Fibroblast of lung (primary cell): ENCODE data around the gene SPTAN1. TPM values are rescaled to one million over a fixed set of nuclear protein-coding genes. Genes with fewer than 3 reads are reported as not detected.

Source experiments
- DNase-seq, 2 donors: peaks; one replicate each; pipeline versions ENCODE4 v3.0.0 to v3.0.0-alpha.2; 2010; ENCODE audit warnings: low read depth in 2 of 2
- H2AFZ ChIP-seq: 2 replicates; pipeline ENCODE4 v1.5.1; 2012; ENCODE audit warnings: low read length, control low read depth, inconsistent platforms
- H3K27ac ChIP-seq: 2 replicates; pipeline ENCODE4 v1.5.1; 2011; ENCODE audit warnings: low read length, control low read depth; ENCODE audit not compliant: insufficient read depth
- H3K27me3 ChIP-seq: 2 replicates; pipeline ENCODE4 v1.5.1; 2011; ENCODE audit warnings: mild to moderate bottlenecking, low read length; ENCODE audit not compliant: control insufficient read depth, insufficient read depth
- H3K36me3 ChIP-seq: 2 replicates; pipeline ENCODE4 v1.5.1; 2011; ENCODE audit warnings: low read length; ENCODE audit not compliant: control insufficient read depth, insufficient read depth
- H3K4me1 ChIP-seq: 2 replicates; pipeline ENCODE4 v1.5.1; 2011; ENCODE audit warnings: low read length; ENCODE audit not compliant: control insufficient read depth, insufficient read depth; ENCODE audit errors: extremely low read depth
- H3K4me2 ChIP-seq: 2 replicates; pipeline ENCODE4 v1.5.1; 2011; ENCODE audit warnings: low read length, control low read depth; ENCODE audit not compliant: insufficient read depth; ENCODE audit errors: extremely low read depth
- H3K4me3 ChIP-seq, 4 experiments: fragments of 200-600 bp in 1 of 4; sonication (generic) in 1 of 4; replicated peaks in 1 of 4; 2 replicates each; pipeline ENCODE4 v1.5.1; 2011 to 2016; ENCODE audit warnings: low read length in 4 of 4, low read depth in 3 of 4, mild to moderate bottlenecking in 3 of 4, control low read depth in 2 of 4, inconsistent platforms in 1 of 4, mixed read lengths in 1 of 4; ENCODE audit not compliant: insufficient read depth in 1 of 4; ENCODE audit errors: control extremely low read depth in 1 of 4
- H3K79me2 ChIP-seq: 2 replicates; pipeline ENCODE4 v1.5.1; 2012; ENCODE audit warnings: mild to moderate bottlenecking, low read length, inconsistent platforms; ENCODE audit not compliant: control insufficient read depth, insufficient read depth
- H3K9ac ChIP-seq: 2 replicates; pipeline ENCODE4 v1.5.1; 2011; ENCODE audit warnings: mild to moderate bottlenecking, low read length, control low read depth; ENCODE audit not compliant: insufficient read depth
- H3K9me3 ChIP-seq: 2 replicates; pipeline ENCODE4 v1.5.1; 2012; ENCODE audit warnings: low read depth, low read length; ENCODE audit not compliant: control insufficient read depth, insufficient read depth
- H4K20me1 ChIP-seq: 2 replicates; pipeline ENCODE4 v1.5.1; 2011; ENCODE audit warnings: low read length; ENCODE audit not compliant: control insufficient read depth, insufficient read depth; ENCODE audit errors: extremely low read depth
- EZH2 ChIP-seq: IDR thresholded peaks from 2 replicates; pipeline ENCODE4 v1.5.1; 2012; ENCODE audit warnings: low read length, control low read depth, mild to moderate bottlenecking; ENCODE audit errors: missing control alignments
- polyA plus RNA-seq, 2 donors: library from polyadenylated mRNA; depleted of rRNA in 1 of 2; stranded (reverse) in 1 of 2; unstranded in 1 of 2; fragments of >200 nt; gene quantifications; 2 replicates each; pipeline ENCODE4 v1.2.1, GENCODE V29; 2011 to 2012; ENCODE audit warnings: missing spikeins in 1 of 2
- total RNA-seq: library from RNA; depleted of rRNA; stranded (reverse); fragments of >200 nt; gene quantifications from 2 replicates; pipeline ENCODE4 v1.2.1, GENCODE V29; 2014
- TF ChIP-seq, protein P1 (sequence below), 2 donors: IDR thresholded peaks in 1 of 2; conservative IDR thresholded peaks in 1 of 2; 1 replicate in 1 of 2; 2 replicates in 1 of 2; pipeline ENCODE4 v1.5.1; 2011 to 2012; ENCODE audit warnings: low read length in 2 of 2, control low read depth in 1 of 2, inconsistent platforms in 1 of 2, low read depth in 1 of 2, mild to moderate bottlenecking in 1 of 2

The SPTAN1 gene
- total and polyA plus RNA-seq, 2 donors (not counting 1 experiment from before 2014, with no cell fraction given): 189 to 518 TPM

DNA sequence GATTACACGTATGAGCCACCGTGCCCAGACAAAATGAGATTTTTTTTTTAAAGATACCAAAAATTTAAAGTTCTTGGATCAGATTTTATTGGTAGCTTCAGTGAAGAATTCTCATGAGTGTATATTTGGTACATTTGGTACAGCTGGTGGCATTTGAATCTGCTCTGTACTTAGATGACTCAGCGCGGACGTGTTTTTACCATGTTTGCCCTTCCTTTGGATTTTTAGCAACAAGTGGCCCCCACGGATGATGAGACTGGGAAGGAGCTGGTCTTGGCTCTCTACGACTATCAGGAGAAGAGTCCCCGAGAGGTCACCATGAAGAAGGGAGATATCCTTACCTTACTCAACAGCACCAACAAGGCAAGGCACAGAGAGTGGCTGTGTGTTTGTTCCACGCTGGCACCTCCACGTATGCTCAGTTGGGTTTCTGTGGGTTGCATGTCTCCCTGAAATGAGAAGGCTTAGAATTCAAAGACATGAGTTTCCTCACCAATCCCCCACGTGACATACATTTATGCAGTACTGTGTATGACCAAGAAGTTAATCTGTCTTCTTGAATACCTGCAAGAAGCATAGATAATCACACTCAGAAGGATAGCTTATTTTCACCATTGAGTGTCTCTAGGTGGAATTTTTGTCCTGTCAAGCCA lies 36.3 kb downstream of the SPTAN1 start:
- no peak for DNase-seq
- Histone ChIP-seq H3K9ac (no peak overlapping the region), H2AFZ (no peak overlapping the region), H3K27ac (no peak overlapping the region), H3K4me2 (no peak overlapping the region), H3K9me3 (no peaks in the 10 kb centered on the region), H3K4me3 (no peak overlapping the region), H4K20me1 (no peaks in the 10 kb centered on the region), H3K79me2 (no peaks in the 10 kb centered on the region), H3K27me3 (no peaks in the 10 kb centered on the region), H3K4me1 (no peaks in the 10 kb centered on the region), H3K36me3 (peaks cover 48% of the 10 kb centered on the region)
- no peak for TF ChIP-seq EZH2
- TF ChIP-seq, protein P1, sequence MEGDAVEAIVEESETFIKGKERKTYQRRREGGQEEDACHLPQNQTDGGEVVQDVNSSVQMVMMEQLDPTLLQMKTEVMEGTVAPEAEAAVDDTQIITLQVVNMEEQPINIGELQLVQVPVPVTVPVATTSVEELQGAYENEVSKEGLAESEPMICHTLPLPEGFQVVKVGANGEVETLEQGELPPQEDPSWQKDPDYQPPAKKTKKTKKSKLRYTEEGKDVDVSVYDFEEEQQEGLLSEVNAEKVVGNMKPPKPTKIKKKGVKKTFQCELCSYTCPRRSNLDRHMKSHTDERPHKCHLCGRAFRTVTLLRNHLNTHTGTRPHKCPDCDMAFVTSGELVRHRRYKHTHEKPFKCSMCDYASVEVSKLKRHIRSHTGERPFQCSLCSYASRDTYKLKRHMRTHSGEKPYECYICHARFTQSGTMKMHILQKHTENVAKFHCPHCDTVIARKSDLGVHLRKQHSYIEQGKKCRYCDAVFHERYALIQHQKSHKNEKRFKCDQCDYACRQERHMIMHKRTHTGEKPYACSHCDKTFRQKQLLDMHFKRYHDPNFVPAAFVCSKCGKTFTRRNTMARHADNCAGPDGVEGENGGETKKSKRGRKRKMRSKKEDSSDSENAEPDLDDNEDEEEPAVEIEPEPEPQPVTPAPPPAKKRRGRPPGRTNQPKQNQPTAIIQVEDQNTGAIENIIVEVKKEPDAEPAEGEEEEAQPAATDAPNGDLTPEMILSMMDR (conservative IDR thresholded peaks at IDR 0.05 in 1 of 2, IDR thresholded peaks at IDR 0.05 in 1 of 2; ENCODE audit: low read depth in 1 of 2, low read length in 2 of 2): no peak

DNA sequence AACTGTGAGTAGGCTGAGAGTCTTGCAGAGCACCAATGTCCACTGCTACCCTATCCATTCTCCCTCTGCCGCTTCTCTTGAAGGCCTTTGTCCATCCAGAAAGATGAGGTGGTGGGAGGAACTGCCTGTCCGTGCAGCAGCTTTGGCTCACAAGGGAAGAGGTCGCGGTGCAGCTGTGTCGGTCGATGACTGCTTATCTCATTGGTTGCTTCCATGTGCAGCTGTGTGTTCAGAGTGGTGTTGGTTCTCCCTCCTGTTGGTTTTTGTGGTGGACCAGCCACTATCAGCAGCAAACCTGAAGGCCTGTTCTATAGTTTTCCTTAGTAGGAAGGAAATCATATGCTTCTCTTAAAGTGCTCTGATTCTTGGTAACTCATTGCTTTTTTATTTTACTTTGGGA lies 40.7 kb downstream of the SPTAN1 start:
- Histone ChIP-seq H3K27me3 (no peaks in the 10 kb centered on the region), H3K36me3 (peaks cover 35% of the 10 kb centered on the region), H3K27ac (no peak overlapping the region), H3K4me3 (no peak overlapping the region), H3K4me1 (no peaks in the 10 kb centered on the region), H3K9ac (no peak overlapping the region), H2AFZ (no peak overlapping the region), H3K4me2 (no peak overlapping the region), H3K9me3 (no peaks in the 10 kb centered on the region), H4K20me1 (no peaks in the 10 kb centered on the region), H3K79me2 (no peaks in the 10 kb centered on the region)
- DNase-seq: no peak
- TF ChIP-seq, protein P1 (conservative IDR thresholded peaks at IDR 0.05 in 1 of 2, IDR thresholded peaks at IDR 0.05 in 1 of 2; ENCODE audit: low read depth in 1 of 2, low read length in 2 of 2): no peak
- no peak for TF ChIP-seq EZH2

DNA sequence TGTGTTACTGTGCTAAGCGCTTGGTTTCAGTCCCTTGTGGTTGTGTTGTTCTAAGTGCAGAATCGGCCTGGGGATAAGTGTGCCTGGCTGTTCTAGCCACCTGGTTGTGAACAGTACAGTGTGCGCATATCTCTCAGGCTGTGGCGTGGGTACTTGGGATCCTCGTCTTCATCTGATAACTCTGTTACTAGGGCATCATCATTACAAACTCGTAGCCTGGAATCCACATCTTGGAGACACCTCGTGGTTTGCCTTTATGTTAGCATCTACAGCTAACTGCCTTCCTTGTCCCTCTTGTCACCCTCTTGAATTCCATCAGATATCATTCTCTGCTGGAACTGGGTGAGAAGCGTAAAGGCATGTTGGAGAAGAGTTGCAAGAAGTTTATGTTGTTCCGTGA lies 41.5 kb downstream of the SPTAN1 start:
- no peak for DNase-seq
- no peak overlapping the region for H3K4me3 ChIP-seq
- no peak overlapping the region for H3K4me2 ChIP-seq
- H3K4me1 ChIP-seq: no peaks in the 10 kb centered on the region
- TF ChIP-seq, protein P1 (conservative IDR thresholded peaks at IDR 0.05 in 1 of 2, IDR thresholded peaks at IDR 0.05 in 1 of 2; ENCODE audit: low read depth in 1 of 2, low read length in 2 of 2): no peak
- no peak for TF ChIP-seq EZH2
- H2AFZ ChIP-seq: no peak overlapping the region
- no peak overlapping the region for H3K9ac ChIP-seq
- H3K9me3 ChIP-seq: no peaks in the 10 kb centered on the region
- H3K27me3 ChIP-seq: no peaks in the 10 kb centered on the region
- no peaks in the 10 kb centered on the region for H3K79me2 ChIP-seq
- no peak overlapping the region for H3K27ac ChIP-seq
- H3K36me3 ChIP-seq: peaks cover 34% of the 10 kb centered on the region
- no peaks in the 10 kb centered on the region for H4K20me1 ChIP-seq
